ENCODE results near the gene MRPS33. TPM values are rescaled to one million over a fixed set of nuclear protein-coding genes. Genes with fewer than 3 reads are reported as not detected.
A peak's percentile ranks its signal among the peaks of the same experiment; 100 is the strongest.

The MRPS33 gene
- total and polyA plus RNA-seq, 2 of the 13 experiments (the other 11 are each of a cell fraction or from before 2014, with no cell fraction given), result 50.9 to 91.0 TPM

DNA sequence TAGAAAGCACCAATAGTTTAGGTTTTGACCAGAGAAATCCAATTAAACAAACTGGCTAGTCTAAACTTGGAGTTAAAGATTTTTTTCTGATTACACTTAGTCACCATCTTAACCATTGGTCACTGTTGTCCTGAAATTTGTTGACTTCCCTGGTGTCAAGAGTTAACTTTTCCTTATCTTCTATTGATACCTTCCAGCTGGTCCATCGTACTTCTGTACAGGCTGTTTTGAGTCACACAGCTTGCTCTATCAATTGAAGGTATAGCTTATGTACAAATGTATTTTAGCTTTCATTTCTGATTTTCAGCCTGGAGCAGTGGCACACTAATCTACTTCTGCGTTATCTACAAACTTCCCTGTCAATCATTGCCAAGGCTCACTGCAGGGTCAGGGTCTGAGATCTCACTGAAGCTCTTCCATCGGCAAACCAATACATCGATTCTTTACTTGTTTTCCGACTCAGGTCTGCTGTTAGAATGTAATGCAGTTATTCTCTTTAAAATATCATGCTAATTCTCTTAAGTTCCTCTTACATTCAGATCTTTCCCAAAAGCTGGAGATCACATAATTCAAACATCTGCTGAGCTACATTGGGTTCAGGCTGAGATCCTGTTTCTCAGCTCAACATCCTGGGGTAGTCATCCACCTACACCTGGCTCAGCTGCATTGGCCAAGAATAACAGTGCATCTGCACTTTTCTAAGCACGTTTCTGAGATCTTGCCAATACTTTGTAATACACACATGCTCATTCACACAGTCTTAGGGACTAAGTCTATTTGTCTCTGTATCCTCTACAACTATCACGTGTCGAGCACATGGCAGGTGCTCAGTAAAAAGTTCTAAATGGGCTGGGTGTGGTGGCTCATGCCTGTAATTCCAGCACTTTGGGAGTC lies 11.3 kb downstream of the MRPS33 start (continued):
- TF ChIP-seq, protein P1, sequence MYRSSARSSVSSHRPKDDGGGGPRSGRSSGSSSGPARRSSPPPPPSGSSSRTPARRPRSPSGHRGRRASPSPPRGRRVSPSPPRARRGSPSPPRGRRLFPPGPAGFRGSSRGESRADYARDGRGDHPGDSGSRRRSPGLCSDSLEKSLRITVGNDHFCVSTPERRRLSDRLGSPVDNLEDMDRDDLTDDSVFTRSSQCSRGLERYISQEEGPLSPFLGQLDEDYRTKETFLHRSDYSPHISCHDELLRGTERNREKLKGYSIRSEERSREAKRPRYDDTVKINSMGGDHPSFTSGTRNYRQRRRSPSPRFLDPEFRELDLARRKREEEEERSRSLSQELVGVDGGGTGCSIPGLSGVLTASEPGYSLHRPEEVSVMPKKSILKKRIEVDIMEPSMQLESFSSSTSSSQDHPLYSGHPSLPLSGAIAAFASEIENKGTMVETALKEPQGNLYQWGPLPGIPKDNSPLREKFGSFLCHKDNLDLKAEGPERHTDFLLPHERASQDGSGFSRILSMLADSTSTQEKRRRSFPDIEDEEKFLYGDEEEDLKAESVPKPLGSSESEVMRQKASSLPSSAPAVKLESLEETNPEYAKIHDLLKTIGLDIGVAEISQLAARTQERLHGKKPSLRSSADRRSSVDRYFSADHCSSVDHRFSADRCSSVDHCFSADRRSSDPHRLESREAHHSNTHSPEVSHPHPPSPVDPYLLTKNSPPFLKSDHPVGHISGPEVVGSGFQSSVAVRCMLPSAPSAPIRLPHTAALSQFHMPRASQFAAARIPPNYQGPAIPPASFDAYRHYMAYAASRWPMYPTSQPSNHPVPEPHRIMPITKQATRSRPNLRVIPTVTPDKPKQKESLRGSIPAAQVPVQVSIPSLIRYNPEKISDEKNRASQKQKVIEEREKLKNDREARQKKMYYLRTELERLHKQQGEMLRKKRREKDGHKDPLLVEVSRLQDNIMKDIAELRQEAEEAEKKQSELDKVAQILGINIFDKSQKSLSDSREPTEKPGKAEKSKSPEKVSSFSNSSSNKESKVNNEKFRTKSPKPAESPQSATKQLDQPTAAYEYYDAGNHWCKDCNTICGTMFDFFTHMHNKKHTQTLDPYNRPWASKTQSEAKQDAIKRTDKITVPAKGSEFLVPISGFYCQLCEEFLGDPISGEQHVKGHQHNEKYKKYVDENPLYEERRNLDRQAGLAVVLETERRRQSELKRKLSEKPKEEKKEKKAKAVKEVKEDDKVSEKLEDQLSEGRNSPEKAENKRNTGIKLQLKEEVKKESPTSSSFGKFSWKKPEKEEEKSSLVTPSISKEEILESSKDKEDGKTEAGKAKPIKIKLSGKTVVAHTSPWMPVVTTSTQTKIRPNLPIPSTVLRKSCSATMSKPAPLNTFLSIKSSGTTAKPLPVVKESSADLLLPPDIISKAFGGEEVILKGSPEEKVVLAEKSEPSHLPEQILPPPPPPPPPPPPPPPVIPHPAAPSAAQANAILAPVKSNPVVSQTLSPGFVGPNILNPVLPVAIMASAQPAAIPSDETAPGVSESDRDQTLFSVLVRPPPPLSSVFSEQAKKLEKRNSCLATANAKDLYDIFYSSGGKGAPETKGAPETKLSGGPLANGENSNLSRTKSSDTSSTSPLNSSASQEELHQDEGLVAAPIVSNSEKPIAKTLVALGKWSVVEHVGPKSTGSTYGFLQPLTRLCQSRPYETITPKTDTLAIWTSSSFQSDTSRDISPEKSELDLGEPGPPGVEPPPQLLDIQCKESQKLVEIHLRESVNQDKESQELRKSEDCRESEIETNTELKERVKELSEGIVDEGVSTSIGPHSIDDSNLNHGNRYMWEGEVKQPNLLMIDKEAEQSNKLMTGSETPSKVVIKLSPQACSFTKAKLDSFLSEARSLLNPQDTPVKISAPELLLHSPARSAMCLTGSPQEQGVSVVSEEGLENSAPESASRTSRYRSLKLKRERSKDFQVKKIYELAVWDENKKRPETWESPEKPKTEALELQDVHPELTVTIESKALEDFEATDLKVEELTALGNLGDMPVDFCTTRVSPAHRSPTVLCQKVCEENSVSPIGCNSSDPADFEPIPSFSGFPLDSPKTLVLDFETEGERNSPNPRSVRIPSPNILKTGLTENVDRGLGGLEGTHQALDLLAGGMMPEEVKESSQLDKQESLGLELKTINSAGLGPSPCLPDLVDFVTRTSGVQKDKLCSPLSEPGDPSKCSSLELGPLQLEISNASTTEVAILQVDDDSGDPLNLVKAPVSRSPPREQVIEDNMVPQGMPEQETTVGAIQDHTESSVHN (CRISPR knock-in tag; IDR thresholded peaks at IDR 0.05), result no peak
- TF ChIP-seq, protein P2, sequence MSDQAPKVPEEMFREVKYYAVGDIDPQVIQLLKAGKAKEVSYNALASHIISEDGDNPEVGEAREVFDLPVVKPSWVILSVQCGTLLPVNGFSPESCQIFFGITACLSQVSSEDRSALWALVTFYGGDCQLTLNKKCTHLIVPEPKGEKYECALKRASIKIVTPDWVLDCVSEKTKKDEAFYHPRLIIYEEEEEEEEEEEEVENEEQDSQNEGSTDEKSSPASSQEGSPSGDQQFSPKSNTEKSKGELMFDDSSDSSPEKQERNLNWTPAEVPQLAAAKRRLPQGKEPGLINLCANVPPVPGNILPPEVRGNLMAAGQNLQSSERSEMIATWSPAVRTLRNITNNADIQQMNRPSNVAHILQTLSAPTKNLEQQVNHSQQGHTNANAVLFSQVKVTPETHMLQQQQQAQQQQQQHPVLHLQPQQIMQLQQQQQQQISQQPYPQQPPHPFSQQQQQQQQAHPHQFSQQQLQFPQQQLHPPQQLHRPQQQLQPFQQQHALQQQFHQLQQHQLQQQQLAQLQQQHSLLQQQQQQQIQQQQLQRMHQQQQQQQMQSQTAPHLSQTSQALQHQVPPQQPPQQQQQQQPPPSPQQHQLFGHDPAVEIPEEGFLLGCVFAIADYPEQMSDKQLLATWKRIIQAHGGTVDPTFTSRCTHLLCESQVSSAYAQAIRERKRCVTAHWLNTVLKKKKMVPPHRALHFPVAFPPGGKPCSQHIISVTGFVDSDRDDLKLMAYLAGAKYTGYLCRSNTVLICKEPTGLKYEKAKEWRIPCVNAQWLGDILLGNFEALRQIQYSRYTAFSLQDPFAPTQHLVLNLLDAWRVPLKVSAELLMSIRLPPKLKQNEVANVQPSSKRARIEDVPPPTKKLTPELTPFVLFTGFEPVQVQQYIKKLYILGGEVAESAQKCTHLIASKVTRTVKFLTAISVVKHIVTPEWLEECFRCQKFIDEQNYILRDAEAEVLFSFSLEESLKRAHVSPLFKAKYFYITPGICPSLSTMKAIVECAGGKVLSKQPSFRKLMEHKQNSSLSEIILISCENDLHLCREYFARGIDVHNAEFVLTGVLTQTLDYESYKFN (CRISPR knock-in tag; conservative IDR thresholded peaks at IDR 0.05), result peak; percentile 88
- TF ChIP-seq SOX13 (IDR thresholded peaks at IDR 0.05) (no peak), SOX13 (CRISPR knock-in tag; conservative IDR thresholded peaks at IDR 0.05 in 1 of 2, IDR thresholded peaks at IDR 0.05 in 1 of 2) (peak in 1 of 2 experiments; percentile 29; a peak in 1 of 4 replicates), RELA (CRISPR knock-in tag; IDR thresholded peaks at IDR 0.05) (no peak), FOXA3 (CRISPR knock-in tag; IDR thresholded peaks at IDR 0.05) (peak; percentile 49), ZSCAN29 (CRISPR knock-in tag; conservative IDR thresholded peaks at IDR 0.05) (0 out of 2 replicates have a peak, but pooled peaks have one; percentile 61), RCOR2 (CRISPR knock-in tag; IDR thresholded peaks at IDR 0.05) (no peak), HNF4A (CRISPR knock-in tag; IDR thresholded peaks at IDR 0.05) (peak; percentile 53)
- TF ChIP-seq, protein P3, sequence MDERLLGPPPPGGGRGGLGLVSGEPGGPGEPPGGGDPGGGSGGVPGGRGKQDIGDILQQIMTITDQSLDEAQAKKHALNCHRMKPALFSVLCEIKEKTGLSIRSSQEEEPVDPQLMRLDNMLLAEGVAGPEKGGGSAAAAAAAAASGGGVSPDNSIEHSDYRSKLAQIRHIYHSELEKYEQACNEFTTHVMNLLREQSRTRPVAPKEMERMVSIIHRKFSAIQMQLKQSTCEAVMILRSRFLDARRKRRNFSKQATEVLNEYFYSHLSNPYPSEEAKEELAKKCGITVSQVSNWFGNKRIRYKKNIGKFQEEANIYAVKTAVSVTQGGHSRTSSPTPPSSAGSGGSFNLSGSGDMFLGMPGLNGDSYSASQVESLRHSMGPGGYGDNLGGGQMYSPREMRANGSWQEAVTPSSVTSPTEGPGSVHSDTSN (CRISPR knock-in tag; IDR thresholded peaks at IDR 0.05), result peak; percentile 88
- TF ChIP-seq, protein P4, sequence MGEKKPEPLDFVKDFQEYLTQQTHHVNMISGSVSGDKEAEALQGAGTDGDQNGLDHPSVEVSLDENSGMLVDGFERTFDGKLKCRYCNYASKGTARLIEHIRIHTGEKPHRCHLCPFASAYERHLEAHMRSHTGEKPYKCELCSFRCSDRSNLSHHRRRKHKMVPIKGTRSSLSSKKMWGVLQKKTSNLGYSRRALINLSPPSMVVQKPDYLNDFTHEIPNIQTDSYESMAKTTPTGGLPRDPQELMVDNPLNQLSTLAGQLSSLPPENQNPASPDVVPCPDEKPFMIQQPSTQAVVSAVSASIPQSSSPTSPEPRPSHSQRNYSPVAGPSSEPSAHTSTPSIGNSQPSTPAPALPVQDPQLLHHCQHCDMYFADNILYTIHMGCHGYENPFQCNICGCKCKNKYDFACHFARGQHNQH (CRISPR knock-in tag; IDR thresholded peaks at IDR 0.05), result 0 out of 2 replicates have a peak, but pooled peaks have one; percentile 43
- TF ChIP-seq, protein P5, sequence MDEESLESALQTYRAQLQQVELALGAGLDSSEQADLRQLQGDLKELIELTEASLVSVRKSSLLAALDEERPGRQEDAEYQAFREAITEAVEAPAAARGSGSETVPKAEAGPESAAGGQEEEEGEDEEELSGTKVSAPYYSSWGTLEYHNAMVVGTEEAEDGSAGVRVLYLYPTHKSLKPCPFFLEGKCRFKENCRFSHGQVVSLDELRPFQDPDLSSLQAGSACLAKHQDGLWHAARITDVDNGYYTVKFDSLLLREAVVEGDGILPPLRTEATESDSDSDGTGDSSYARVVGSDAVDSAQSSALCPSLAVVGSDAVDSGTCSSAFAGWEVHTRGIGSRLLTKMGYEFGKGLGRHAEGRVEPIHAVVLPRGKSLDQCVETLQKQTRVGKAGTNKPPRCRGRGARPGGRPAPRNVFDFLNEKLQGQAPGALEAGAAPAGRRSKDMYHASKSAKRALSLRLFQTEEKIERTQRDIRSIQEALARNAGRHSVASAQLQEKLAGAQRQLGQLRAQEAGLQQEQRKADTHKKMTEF (CRISPR knock-in tag; IDR thresholded peaks at IDR 0.05), result peak; percentile 41; the same call in 1 of the 2 replicates

Measured in HepG2 (cell line).